Bone marrow (tissue), 2 donors: ENCODE results near the gene CLDN11.

Experiments used
- DNase-seq, 2 donors: peaks; one replicate each; lab custom pipeline; 2025; lab: John Stamatoyannopoulos, UW

CLDN11 gene

GRCh38 chr3:170426240-170426797 is 7.7 kb downstream of the CLDN11 start:
- DNase-seq, result no peak

- no peak for DNase-seq
Observed at GRCh38 chr3:170428095-170428494, 9.4 kb downstream of the CLDN11 start.

- DNase-seq, result no peak
Observed at GRCh38 chr3:170429050-170429449, 10.4 kb downstream of the CLDN11 start.

- DNase-seq, result no peak
Observed at GRCh38 chr3:170431054-170431453, 12.4 kb downstream of the CLDN11 start.

GRCh38 chr3:170432416-170432815 is 13.7 kb downstream of the CLDN11 start:
- no peak for DNase-seq

- no peak for DNase-seq
Observed at GRCh38 chr3:170436697-170437096, 18.0 kb downstream of the CLDN11 start.

GRCh38 chr3:170437176-170437575 is 18.5 kb downstream of the CLDN11 start:
- DNase-seq, result no peak

GRCh38 chr3:170437696-170438407 is 19.2 kb downstream of the CLDN11 start:
- no peak for DNase-seq

- no peak for DNase-seq
Observed at GRCh38 chr3:170438836-170439235, 20.2 kb downstream of the CLDN11 start.

- DNase-seq, result no peak
Observed at GRCh38 chr3:170440344-170440743, 21.7 kb downstream of the CLDN11 start.

GRCh38 chr3:170441412-170441811 is 22.7 kb downstream of the CLDN11 start:
- no peak for DNase-seq

- DNase-seq, result no peak
Observed at GRCh38 chr3:170442947-170443346, 24.3 kb downstream of the CLDN11 start.

GRCh38 chr3:170443457-170443856 is 24.8 kb downstream of the CLDN11 start:
- no peak for DNase-seq

- DNase-seq, result no peak
Observed at GRCh38 chr3:170448584-170448983, 29.9 kb downstream of the CLDN11 start.

- DNase-seq, result no peak
Observed at GRCh38 chr3:170450039-170450438, 31.4 kb downstream of the CLDN11 start.

GRCh38 chr3:170454509-170454908 is 35.8 kb downstream of the CLDN11 start:
- DNase-seq, result no peak

- no peak for DNase-seq
Observed at GRCh38 chr3:170458285-170458684, 39.6 kb downstream of the CLDN11 start.

- DNase-seq, result no peak
Observed at GRCh38 chr3:170463011-170463410, 44.3 kb downstream of the CLDN11 start.

- DNase-seq, result no peak
Observed at GRCh38 chr3:170465955-170466354, 47.3 kb downstream of the CLDN11 start.

- no peak for DNase-seq
Observed at GRCh38 chr3:170467007-170467406, 48.3 kb downstream of the CLDN11 start.

- no peak for DNase-seq
Observed at GRCh38 chr3:170467571-170468147, 49.0 kb downstream of the CLDN11 start.

GRCh38 chr3:170469151-170470062 is 50.7 kb downstream of the CLDN11 start:
- DNase-seq, result no peak
